ENCODE measurements around the gene VMAC.

VMAC gene

DNA sequence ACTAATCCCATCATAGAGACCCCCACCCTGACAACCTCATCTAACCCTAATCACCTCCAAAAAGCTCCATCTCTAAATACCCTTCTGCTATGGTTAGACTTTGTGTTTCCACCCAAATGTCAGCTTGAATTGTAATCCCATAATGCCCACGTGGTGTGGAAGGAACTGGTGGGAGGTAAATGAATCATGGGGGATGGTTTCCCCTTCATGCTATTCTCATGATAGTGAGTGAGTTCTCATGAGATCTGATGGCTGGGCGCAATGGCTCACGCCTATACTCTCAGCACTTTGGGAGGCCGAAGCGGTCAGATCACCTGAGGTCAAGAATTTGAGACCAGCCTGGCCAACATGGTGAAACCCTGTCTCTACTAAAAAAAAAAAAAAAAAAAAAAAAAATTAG, 2.6 kb downstream of the VMAC start:
- no peak for DNase-seq

GRCh38 chr19:5908773-5909442, 4.2 kb downstream of the VMAC start:
- DNase-seq: no peak

DNA sequence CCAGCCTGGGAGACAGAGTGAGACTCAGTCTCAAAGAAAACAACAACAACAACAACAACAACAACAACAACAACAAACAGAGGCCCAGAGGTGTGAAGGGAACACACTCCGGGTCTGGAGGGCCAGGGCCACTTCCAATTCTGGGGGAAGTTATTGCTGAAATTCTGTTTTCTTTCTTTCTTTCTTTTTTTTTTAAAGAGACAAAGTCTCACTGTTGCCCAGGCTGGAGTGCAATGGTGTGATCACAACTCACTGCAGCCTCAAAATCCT, 5.9 kb downstream of the VMAC start:
- no peak for DNase-seq

- DNase-seq: no peak
These were observed 6.7 kb downstream of the VMAC start for GRCh38 chr19:5911366-5911765.

DNA sequence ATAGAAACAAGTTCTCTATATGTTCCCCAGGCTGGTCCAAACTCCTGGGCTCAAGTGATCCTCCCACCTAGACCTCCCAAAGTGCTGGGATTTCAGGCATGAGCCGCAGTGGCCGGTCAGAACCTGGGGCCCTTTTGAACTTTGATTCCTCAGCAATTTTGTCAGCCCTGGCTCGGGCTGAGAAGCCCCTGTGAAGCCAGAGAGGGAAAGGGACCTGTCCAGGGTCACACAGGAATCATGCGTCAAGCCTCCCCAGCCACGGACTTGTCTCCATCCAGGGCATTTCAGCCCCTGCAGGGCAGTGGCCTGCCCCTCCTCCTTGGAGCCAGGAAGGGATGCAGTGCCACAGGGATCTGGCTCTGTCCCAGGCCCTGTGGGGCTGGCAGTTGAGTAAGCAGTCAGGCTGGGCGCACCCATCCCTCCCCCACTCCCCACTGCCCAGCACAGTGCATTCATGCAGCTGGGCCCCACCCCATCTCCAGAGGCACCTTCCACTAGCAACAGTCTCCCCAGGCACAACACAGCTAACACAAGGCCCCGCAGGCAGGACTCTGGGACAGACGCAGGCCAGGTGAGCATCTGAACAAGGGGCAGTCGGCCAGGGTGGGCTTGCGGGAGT, 9.2 kb downstream of the VMAC start, which contains the start of gene CAPS:
Gene CAPS, plus strand, starts transcription at position 516 of the 619 bp plus-strand sequence. CDS start 153 bp downstream, outside the sequence.
- DNase-seq: no peak

- DNase-seq: no peak
These were observed 9.7 kb downstream of the VMAC start for GRCh38 chr19:5914358-5914774.

DNA sequence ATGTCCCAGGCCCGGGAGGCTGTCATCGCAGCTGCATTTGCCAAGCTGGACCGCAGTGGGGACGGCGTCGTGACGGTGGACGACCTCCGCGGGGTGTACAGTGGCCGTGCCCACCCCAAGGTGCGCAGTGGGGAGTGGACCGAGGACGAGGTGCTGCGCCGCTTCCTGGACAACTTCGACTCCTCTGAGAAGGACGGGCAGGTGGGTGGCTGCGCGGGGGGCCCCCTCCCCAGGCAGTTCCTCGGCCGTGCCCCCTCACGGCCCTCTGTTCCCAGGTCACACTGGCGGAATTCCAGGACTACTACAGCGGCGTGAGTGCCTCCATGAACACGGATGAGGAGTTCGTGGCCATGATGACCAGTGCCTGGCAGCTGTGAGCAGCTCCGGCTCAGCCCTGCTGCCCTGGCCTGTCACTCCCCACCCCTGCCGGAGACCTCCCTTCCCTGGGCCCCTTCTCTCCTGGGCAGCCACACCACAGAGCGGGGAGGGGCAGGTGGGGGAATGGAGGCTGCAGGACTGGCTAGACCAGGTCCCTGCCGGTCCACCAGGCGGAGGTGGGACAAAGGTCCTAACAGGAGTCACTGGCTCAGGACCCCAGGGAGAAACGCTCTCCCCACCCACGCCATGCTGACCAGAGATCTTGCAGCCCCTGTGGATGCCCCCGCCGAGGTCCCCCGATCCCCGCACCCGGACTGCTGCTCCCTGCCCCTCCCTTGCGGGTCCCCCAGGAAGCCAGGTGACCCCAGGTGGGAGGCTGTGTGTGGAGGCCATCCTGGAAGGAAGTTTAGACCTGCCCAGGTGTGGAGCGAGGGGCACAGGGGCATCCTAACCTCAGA, 10.5 kb downstream of the VMAC start:
- DNase-seq: no peak

DNA sequence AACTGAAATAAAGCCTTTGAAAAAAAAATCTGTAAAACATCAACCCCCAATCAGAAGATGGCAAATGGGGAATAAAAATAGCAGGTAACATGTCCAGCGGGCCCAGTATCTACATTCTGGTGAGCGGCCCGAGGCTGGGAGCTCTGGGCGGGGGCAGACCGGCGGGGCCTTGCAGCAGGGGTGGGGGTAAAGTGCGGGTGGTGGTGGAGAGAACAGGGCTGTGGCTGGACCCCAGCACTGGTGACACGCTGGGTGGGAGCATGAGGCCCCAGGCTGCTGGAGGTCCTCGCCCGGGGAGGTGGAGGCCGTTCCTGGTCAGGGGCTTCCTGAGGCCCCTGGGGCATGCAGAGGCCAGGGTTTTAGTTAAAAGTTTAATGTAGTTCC, 11.1 kb downstream of the VMAC start:
- DNase-seq: no peak

- DNase-seq: no peak
These were observed 11.6 kb downstream of the VMAC start for GRCh38 chr19:5916181-5916708.

- DNase-seq: no peak
These were observed 12.9 kb downstream of the VMAC start for GRCh38 chr19:5917431-5918107.

DNA sequence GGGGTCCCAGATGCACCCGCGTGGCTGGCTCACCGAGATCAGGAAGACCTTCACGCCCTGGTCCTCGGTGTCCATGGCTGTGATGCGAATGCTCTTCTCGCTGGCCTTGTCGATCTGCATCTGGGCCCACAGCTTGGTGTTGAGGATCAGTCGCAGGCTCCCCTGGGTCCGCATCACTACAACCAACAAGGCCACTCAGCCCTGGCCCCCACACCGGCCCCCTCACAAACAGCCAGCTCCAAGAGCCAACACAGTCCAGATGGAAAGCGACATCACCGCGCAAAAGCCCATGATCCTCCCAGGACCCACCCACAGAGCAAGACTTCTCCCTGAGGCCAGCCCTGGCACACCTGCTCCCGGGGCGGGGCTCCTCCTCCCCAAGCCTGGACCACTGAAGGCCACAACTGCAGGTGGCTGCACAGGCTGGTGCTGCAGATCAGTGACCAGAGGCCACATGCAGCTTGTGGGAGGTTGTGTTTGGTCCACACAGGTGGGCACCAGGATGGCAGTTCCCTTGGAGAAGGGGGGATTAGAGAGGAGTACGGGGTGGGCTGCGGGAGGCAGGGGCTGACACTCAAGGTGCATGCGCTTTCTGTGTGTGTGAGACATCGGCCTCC, 13.9 kb downstream of the VMAC start:
- DNase-seq: no peak

GRCh38 chr19:5921516-5922160, 17.0 kb downstream of the VMAC start:
- no peak for DNase-seq

- DNase-seq: no peak
These were observed 17.5 kb downstream of the VMAC start for GRCh38 chr19:5922161-5922545.

- no peak for DNase-seq
These were observed 18.7 kb downstream of the VMAC start for GRCh38 chr19:5923356-5923755.

- no peak for DNase-seq
These were observed 21.3 kb downstream of the VMAC start for GRCh38 chr19:5925830-5926427.

DNA sequence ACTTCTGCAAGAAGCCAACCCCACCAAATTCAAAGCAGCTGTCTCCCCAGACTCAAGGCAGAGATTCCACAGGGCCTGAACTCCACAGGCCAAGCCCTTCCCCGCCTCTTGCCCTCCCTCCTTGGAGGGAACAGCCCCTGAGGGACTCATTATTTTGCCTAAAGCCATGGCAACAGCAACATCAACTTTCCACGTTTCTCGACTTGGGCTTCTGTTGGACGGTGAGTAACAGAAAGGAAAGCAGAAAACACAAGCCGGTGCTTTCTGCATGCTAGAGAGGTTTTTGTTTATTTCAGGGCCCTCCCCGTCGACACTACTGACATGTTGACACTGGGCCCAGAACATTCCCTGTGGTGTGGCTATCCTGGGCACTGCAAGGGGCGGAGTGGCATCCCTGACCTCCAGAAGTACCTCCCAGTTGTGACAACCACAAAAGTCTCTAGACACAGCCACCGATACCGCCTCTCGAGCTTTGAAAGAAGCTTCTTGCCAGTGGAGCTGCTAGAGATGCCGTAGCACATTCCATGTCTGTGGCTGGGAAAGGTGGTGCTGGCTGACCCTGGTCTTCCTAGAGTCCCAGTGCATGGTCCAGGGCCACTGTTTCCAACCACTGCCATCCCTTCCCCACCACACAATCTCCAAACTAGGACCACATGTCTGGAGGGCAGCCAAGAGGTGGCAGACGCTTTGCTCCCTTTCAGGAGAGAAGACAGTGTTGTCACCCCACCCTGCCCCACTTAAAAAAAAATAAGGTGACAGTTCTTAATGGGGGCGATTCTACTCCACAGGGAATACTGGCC, 22.2 kb downstream of the VMAC start:
- DNase-seq: no peak

DNA sequence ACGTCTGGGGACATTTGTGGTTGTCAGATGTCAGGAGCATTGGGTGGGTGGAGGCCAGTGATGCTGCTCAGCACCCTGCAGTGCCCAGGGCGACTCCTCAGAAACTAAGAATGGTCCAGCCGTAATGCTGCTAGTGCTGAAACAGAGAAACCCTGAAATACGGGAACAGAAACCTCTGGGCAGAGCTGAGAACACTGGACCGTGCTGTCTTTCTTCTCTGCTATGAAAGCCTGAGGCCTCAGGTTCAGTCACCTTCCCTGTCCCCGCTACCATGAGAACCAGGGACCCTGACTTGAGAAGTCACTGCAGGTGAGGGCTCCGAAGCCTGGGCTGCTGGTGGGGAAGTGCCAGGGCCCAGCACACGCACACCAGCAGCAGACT, 22.8 kb downstream of the VMAC start:
- DNase-seq: no peak

DNA sequence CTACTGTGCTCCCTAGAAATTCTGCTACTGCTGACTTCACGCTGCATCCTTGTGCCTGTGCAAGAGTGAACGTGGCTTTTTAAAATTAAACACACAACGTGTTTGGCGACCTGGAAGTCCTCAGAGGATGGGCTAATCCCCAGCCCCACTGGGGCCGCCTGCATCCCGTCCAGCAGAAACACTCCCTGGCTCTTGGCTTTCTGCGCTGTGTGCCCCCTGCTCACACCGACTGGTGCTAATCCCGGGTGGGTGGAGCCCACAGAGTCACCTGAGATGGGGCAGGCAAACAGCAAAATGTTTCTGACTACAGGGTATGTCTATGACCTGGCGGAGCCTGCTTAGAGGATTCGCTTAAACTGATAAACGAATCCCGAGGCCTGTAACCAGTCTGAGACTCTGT, 24.5 kb downstream of the VMAC start:
- no peak for DNase-seq

DNA sequence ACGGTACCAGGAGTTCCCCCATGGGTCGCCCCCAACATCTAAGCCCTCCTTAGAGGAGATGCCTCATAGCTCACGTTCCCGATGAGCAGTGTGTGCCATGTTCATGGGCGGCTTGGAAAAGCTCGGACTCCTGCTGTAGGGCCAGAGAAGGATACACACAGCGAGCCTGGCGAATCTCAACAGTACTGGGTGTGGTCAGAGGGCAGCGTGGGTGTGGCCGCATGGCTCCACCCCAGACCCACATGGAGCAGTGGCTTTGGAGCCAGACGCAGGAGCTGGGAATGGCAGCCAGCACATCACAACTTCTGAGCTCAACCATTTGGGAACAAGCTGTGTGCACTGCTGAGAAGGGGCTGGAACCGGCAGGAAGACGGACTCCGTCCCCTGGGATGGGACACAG, 25.0 kb downstream of the VMAC start:
- DNase-seq: no peak

GRCh38 chr19:5931251-5931650, 26.6 kb downstream of the VMAC start:
- no peak for DNase-seq

DNA sequence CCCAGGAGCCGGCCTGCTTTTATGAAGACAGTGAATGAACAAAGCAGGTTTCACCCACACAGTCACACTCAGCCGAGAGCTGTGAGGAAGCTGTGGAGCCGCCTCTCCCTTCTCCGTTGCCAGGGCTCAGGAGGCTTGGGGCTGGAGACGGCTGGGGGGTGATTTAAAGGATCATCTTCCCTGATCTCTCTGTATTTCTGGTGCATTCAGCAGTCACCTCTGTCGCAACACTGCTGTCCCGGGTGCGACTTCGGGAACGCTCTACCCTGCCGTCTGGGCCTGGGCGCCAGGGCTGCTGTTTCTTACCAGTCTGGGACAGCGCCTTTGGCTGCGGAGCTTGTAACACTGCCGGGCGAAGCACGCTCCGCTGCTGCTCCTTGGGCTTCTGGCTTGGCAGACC, 27.5 kb downstream of the VMAC start:
- DNase-seq: no peak
